ENCODE measurements around the gene INSC. TPM values are rescaled to one million over a fixed set of nuclear protein-coding genes. Genes with fewer than 3 reads are reported as not detected.

The INSC gene
- total and polyA plus RNA-seq, 7 donors = 1.4 to 5.4 (median 2.9) TPM

DNA sequence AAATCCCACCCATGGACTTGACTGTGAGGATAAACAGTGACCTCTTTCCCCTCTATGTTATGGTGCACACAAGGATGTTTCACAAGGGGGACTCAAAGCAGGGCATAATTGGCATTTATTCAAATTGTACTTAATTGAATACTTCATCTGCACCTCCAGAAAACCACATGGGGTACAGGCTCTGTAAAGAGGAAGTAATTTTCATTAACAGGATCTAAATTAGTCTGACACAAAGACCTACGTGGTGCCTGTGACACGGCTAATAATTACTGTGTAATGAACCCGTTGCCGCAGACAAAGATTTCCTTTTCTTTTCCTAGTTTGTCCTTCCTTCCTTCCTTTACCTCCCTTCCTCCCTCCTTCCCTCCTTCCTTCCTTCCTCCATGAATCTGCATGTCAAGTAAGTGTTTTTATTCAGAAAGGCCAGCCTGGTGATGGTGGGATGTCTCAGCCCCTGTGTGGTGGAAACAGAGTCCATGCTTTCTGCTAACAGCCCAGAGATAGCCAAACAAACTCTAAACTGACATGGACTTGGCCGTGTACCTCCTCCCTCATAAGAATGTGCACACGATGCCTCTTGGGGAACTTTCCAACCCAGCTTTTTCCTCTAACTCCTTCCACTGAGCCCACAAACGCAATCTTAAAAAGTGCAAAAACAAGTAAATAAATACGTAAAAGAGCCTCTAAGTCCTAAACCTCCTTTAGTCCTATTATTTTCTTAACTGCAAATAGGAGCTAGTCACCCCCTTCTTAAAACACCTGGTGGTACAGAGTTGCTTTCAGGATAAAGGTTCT is 118.8 kb downstream of the INSC start:
- Histone ChIP-seq H3K4me1 (no peaks in the 10 kb centered on the region), H3K36me3 (no peaks in the 10 kb centered on the region), H3K27me3 (no peaks in the 10 kb centered on the region), H3K4me3 (no peak overlapping the region), H3K9me3 (no peaks in the 10 kb centered on the region), H3K27ac (no peak overlapping the region)
- intact Hi-C loops (cut with DNase I) = no loop called here
- TF ChIP-seq, protein P1, sequence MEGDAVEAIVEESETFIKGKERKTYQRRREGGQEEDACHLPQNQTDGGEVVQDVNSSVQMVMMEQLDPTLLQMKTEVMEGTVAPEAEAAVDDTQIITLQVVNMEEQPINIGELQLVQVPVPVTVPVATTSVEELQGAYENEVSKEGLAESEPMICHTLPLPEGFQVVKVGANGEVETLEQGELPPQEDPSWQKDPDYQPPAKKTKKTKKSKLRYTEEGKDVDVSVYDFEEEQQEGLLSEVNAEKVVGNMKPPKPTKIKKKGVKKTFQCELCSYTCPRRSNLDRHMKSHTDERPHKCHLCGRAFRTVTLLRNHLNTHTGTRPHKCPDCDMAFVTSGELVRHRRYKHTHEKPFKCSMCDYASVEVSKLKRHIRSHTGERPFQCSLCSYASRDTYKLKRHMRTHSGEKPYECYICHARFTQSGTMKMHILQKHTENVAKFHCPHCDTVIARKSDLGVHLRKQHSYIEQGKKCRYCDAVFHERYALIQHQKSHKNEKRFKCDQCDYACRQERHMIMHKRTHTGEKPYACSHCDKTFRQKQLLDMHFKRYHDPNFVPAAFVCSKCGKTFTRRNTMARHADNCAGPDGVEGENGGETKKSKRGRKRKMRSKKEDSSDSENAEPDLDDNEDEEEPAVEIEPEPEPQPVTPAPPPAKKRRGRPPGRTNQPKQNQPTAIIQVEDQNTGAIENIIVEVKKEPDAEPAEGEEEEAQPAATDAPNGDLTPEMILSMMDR (IDR thresholded peaks at IDR 0.05) = no peak
- TF ChIP-seq EP300 (IDR thresholded peaks at IDR 0.05) (no peak), POLR2A (IDR thresholded peaks at IDR 0.05) (no peak), POLR2AphosphoS5 (IDR thresholded peaks at IDR 0.05) (no peak)
- 53 to 79% methylated on average over 8 of the region's 8 CpGs for WGBS, 2 donors
- no peak for DNase-seq

DNA sequence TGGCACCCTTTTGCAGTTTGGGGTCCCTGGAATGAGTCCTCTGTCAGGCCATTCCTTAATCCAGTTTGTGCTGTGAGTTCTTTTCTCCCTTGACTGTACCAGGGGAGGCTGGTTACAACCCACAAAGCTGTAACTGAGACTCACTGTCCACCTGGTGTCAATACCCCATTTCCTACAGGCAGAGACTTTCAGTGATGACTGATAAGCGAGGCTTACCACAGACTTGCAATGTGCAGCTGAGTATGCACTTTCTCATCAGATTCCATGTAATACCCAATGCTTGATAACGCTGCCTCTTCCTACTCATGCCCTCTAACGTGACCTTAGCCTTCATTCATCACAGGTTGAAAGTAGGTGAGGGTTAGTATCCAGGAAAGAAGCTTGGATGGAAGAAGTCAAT is 120.1 kb downstream of the INSC start:
- Histone ChIP-seq H3K9me3 (no peaks in the 10 kb centered on the region), H3K27me3 (no peaks in the 10 kb centered on the region), H3K36me3 (no peaks in the 10 kb centered on the region), H3K4me1 (no peaks in the 10 kb centered on the region), H3K27ac (no peak overlapping the region), H3K4me3 (no peak overlapping the region)
- TF ChIP-seq POLR2AphosphoS5 (IDR thresholded peaks at IDR 0.05) = no peak
- TF ChIP-seq, protein P1 (IDR thresholded peaks at IDR 0.05) = no peak
- no peak for TF ChIP-seq POLR2A (IDR thresholded peaks at IDR 0.05)
- TF ChIP-seq EP300 (IDR thresholded peaks at IDR 0.05) = no peak
- intact Hi-C loops (cut with DNase I) = no loop called here
- 82% methylated on average over 3 of the region's 3 CpGs for WGBS, 2 donors
- no peak for DNase-seq

DNA sequence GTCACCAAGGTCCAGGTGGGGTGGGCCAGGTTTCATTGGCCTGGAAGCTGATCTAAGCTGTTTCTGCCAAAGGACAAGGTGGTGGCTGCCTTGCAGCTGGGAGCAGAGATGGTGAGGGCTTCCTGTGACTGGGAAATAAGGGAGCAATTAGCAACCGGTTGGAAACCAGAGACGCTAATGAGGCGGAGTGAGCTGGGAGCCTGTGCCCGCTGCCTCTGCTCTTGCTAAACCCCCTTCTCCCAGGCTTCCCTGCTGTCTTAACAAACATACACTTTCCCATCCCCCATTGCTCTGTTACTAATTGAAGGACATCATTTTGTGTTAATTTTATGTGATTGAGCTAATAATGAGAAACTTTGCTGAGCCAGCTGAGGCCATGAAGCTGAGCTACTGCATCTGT is 121.8 kb downstream of the INSC start:
- Histone ChIP-seq H3K4me3 (no peak overlapping the region), H3K4me1 (no peaks in the 10 kb centered on the region), H3K36me3 (no peaks in the 10 kb centered on the region), H3K27ac (no peak overlapping the region), H3K9me3 (no peaks in the 10 kb centered on the region), H3K27me3 (no peaks in the 10 kb centered on the region)
- 78 to 89% methylated on average over 4 of the region's 4 CpGs for WGBS, 2 donors
- TF ChIP-seq, protein P1 (IDR thresholded peaks at IDR 0.05) = no peak
- TF ChIP-seq POLR2A (IDR thresholded peaks at IDR 0.05) = no peak
- TF ChIP-seq POLR2AphosphoS5 (IDR thresholded peaks at IDR 0.05) = no peak
- no peak for TF ChIP-seq EP300 (IDR thresholded peaks at IDR 0.05)
- intact Hi-C loops (cut with DNase I) = no loop called here
- no peak for DNase-seq

DNA sequence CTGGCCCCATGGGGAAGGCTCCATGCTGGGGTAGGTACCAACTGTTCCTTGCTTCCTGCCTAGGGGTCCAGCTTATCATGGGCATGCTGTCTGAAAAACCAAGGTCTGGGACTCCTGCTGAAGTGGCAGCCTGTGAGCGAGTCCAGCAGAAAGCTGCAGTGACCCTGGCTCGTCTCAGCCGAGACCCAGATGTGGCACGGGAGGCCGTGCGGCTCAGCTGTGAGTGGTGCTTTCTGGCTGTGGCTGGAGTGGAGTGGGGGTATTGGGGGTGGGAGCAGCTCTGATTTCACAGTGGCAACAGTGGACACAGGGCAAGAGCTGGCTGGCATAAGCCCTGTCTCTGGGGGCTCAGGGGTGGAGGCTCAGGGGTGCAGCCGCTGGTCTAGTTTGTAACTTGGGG is 124.1 kb downstream of the INSC start:
- no peaks in the 10 kb centered on the region for H3K4me1 ChIP-seq
- no peak for DNase-seq
- no peaks in the 10 kb centered on the region for H3K36me3 ChIP-seq
- H3K27ac ChIP-seq = no peak overlapping the region
- no peaks in the 10 kb centered on the region for H3K9me3 ChIP-seq
- TF ChIP-seq, protein P1 (IDR thresholded peaks at IDR 0.05) = no peak
- TF ChIP-seq EP300 (IDR thresholded peaks at IDR 0.05) (no peak), POLR2A (IDR thresholded peaks at IDR 0.05) (no peak), POLR2AphosphoS5 (IDR thresholded peaks at IDR 0.05) (no peak)
- no peak overlapping the region for H3K4me3 ChIP-seq
- intact Hi-C loops (cut with DNase I) = no loop called here
- WGBS, 2 donors = 96% methylated on average over 7 of the region's 7 CpGs
- no peaks in the 10 kb centered on the region for H3K27me3 ChIP-seq

DNA sequence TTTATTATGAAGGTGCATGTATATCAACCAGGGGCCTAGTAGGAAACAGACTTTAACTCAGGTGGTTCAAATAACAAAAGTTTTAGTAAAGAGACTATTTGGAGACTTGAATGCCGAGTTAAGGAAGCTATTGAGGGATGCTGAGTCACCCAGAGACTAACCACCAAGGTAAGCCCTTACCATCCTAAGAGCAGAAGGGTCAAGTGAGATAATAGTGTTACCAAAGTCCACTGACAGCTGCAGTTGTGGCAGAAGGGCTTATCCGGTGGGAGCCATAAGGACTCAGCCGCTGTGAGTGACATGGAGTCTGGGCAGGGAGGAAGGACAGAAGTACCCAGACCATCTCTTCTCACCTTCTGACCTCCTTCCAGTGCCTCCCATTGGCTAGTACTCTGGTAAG is 134.0 kb downstream of the INSC start:
- Histone ChIP-seq H3K27me3 (no peaks in the 10 kb centered on the region), H3K4me1 (no peaks in the 10 kb centered on the region), H3K27ac (no peak overlapping the region), H3K36me3 (no peaks in the 10 kb centered on the region), H3K9me3 (no peaks in the 10 kb centered on the region), H3K4me3 (no peak overlapping the region)
- intact Hi-C loops (cut with DNase I) = no loop called here
- DNase-seq = no peak
- WGBS, 2 donors = 77 to 88% methylated on average over 3 of the region's 3 CpGs
- TF ChIP-seq EP300 (IDR thresholded peaks at IDR 0.05) (no peak), POLR2AphosphoS5 (IDR thresholded peaks at IDR 0.05) (no peak), POLR2A (IDR thresholded peaks at IDR 0.05) (no peak)
- TF ChIP-seq, protein P1 (IDR thresholded peaks at IDR 0.05) = no peak

Measured in sigmoid colon (tissue), 7 donors.